ENCODE data around the gene TSC2. TPM values are rescaled to one million over a fixed set of nuclear protein-coding genes. Genes with fewer than 3 reads are reported as not detected.

The TSC2 gene
- total and polyA plus RNA-seq, 4 donors = 36.5 to 146 (median 72.7) TPM

GRCh38 chr16:2092256-2092620 is 44.5 kb downstream of the TSC2 start:
- H3K36me3 ChIP-seq (ENCODE audit: control insufficient read depth in 4 of 4, insufficient read depth in 4 of 4, low read length in 4 of 4) = peaks cover 8 to 79% (median 31%) of the 10 kb centered on the region in 4 donors
- DNase-seq = no peak

GRCh38 chr16:2092866-2093265 is 45.1 kb downstream of the TSC2 start:
- no peak for ATAC-seq (ENCODE audit: insufficient read depth, low FRiP score)
- peaks cover 0 to 3% (median 0%) of the 10 kb centered on the region in 4 donors for H3K9me3 ChIP-seq (ENCODE audit: control insufficient read depth in 4 of 4, insufficient read depth in 3 of 4, low read length in 3 of 4)
- DNase-seq = no peak
- peaks cover 0 to 8% (median 3%) of the 10 kb centered on the region in 5 donors for H3K4me1 ChIP-seq (ENCODE audit: control insufficient read depth in 5 of 5, insufficient read depth in 5 of 5, low read length in 5 of 5)
- H3K4me3 ChIP-seq = no peak overlapping the region
- no peak overlapping the region for H3K27ac ChIP-seq (ENCODE audit: low read depth in 1 of 2, low read length in 1 of 2)
- no peak overlapping the region for H3K9ac ChIP-seq (ENCODE audit: insufficient read depth in 1 of 2, low read length in 2 of 2)
- WGBS, 2 donors = 95 to 96% methylated on average over 13 of the region's 13 CpGs
- TF ChIP-seq, protein P1, sequence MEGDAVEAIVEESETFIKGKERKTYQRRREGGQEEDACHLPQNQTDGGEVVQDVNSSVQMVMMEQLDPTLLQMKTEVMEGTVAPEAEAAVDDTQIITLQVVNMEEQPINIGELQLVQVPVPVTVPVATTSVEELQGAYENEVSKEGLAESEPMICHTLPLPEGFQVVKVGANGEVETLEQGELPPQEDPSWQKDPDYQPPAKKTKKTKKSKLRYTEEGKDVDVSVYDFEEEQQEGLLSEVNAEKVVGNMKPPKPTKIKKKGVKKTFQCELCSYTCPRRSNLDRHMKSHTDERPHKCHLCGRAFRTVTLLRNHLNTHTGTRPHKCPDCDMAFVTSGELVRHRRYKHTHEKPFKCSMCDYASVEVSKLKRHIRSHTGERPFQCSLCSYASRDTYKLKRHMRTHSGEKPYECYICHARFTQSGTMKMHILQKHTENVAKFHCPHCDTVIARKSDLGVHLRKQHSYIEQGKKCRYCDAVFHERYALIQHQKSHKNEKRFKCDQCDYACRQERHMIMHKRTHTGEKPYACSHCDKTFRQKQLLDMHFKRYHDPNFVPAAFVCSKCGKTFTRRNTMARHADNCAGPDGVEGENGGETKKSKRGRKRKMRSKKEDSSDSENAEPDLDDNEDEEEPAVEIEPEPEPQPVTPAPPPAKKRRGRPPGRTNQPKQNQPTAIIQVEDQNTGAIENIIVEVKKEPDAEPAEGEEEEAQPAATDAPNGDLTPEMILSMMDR (IDR thresholded peaks at IDR 0.05; ENCODE audit: control extremely low read depth, extremely low read depth) = no peak
- H3K36me3 ChIP-seq (ENCODE audit: control insufficient read depth in 4 of 4, insufficient read depth in 4 of 4, low read length in 4 of 4) = peaks cover 8 to 76% (median 29%) of the 10 kb centered on the region in 4 donors
- no peaks in the 10 kb centered on the region for H3K27me3 ChIP-seq (ENCODE audit: control insufficient read depth in 3 of 3, insufficient read depth in 3 of 3, low read length in 2 of 3)

More at GRCh38 chr16:2092256-2092620, 44.5 kb downstream of the TSC2 start:
- Histone ChIP-seq H3K4me1 (ENCODE audit: control insufficient read depth in 5 of 5, insufficient read depth in 5 of 5, low read length in 5 of 5) (peaks cover 0 to 8% (median 3%) of the 10 kb centered on the region in 5 donors), H3K27me3 (ENCODE audit: control insufficient read depth in 3 of 3, insufficient read depth in 3 of 3, low read length in 2 of 3) (no peaks in the 10 kb centered on the region), H3K4me3 (no peak overlapping the region), H3K9ac (ENCODE audit: insufficient read depth in 1 of 2, low read length in 2 of 2) (no peak overlapping the region), H3K27ac (ENCODE audit: low read depth in 1 of 2, low read length in 1 of 2) (no peak overlapping the region), H3K9me3 (ENCODE audit: control insufficient read depth in 4 of 4, insufficient read depth in 3 of 4, low read length in 3 of 4) (peaks cover 0 to 3% (median 0%) of the 10 kb centered on the region in 4 donors)
- ATAC-seq (ENCODE audit: insufficient read depth, low FRiP score) = no peak
- TF ChIP-seq, protein P1 (IDR thresholded peaks at IDR 0.05; ENCODE audit: control extremely low read depth, extremely low read depth) = no peak
- WGBS, 2 donors = 89 to 91% methylated on average over 16 of the region's 16 CpGs

- H3K36me3 ChIP-seq (ENCODE audit: control insufficient read depth in 4 of 4, insufficient read depth in 4 of 4, low read length in 4 of 4) = peaks cover 8 to 66% (median 25%) of the 10 kb centered on the region in 4 donors
- H3K4me3 ChIP-seq = no peak overlapping the region
- peaks cover 0 to 8% (median 3%) of the 10 kb centered on the region in 5 donors for H3K4me1 ChIP-seq (ENCODE audit: control insufficient read depth in 5 of 5, insufficient read depth in 5 of 5, low read length in 5 of 5)
- H3K9ac ChIP-seq (ENCODE audit: insufficient read depth in 1 of 2, low read length in 2 of 2) = no peak overlapping the region
- TF ChIP-seq, protein P1 (IDR thresholded peaks at IDR 0.05; ENCODE audit: control extremely low read depth, extremely low read depth) = no peak
- H3K27ac ChIP-seq (ENCODE audit: low read depth in 1 of 2, low read length in 1 of 2) = no peak overlapping the region
- H3K9me3 ChIP-seq (ENCODE audit: control insufficient read depth in 4 of 4, insufficient read depth in 3 of 4, low read length in 3 of 4) = peaks cover 0 to 3% (median 0%) of the 10 kb centered on the region in 4 donors
- 87 to 92% methylated on average over 15 of the region's 15 CpGs for WGBS, 2 donors
- ATAC-seq (ENCODE audit: insufficient read depth, low FRiP score) = no peak
- no peak for DNase-seq
- H3K27me3 ChIP-seq (ENCODE audit: control insufficient read depth in 3 of 3, insufficient read depth in 3 of 3, low read length in 2 of 3) = no peaks in the 10 kb centered on the region
These were observed 46.0 kb downstream of the TSC2 start for GRCh38 chr16:2093793-2094192.
